ENCODE data around the gene CKS1B. TPM values are rescaled to one million over a fixed set of nuclear protein-coding genes. Genes with fewer than 3 reads are reported as not detected.

CKS1B gene
- total RNA-seq, 3 donors from 2014 or later (not counting 1 experiment from before 2014, with no cell fraction given), result 8.5 to 13.0 (median 12.9) TPM

- TF ChIP-seq CTCF (IDR thresholded peaks at IDR 0.05), result no peak
- no peaks in the 10 kb centered on the region for H3K27me3 Mint-ChIP-seq (ENCODE audit: low read depth in 2 of 2)
- H3K36me3 Mint-ChIP-seq, result no peaks in the 10 kb centered on the region
- H3K27ac Mint-ChIP-seq, result no peak overlapping the region
- H3K4me1 Mint-ChIP-seq, result peaks cover 4 to 23% of the 10 kb centered on the region in 2 donors
- Histone ChIP-seq H3K4me1 (ENCODE audit: control insufficient read depth, insufficient read depth, low read length) (peaks cover 2% of the 10 kb centered on the region), H3K36me3 (ENCODE audit: control insufficient read depth, insufficient read depth, low read length) (peaks cover 31% of the 10 kb centered on the region), H3K9me3 (ENCODE audit: control insufficient read depth, insufficient read depth, low read length) (no peaks in the 10 kb centered on the region), H3K27ac (ENCODE audit: low read length) (no peak overlapping the region), H3K27me3 (ENCODE audit: control insufficient read depth, insufficient read depth, low read length) (no peaks in the 10 kb centered on the region), H3K4me3 (ENCODE audit: low read length) (no peak overlapping the region)
- intact Hi-C loops (cut with micrococcal nuclease), result no loop called here
- DNase-seq (peak in 1 of 2 donors; percentile 24), ATAC-seq (no peak)
- no peak overlapping the region for H3K4me3 Mint-ChIP-seq
- 91% methylated on average over 12 of the region's 14 CpGs for WGBS (ENCODE audit: insufficient coverage)
- no peaks in the 10 kb centered on the region for H3K9me3 Mint-ChIP-seq
Observed at GRCh38 chr1:154992721-154993571, 18.5 kb downstream of the CKS1B start.

GRCh38 chr1:154993572-154994268, 19.2 kb downstream of the CKS1B start, which contains the start of gene LENEP:
Gene LENEP (plus strand): TSS chr1:154993586. CDS start chr1:154993608, 22 bp downstream.
- no peaks in the 10 kb centered on the region for H3K9me3 ChIP-seq (ENCODE audit: control insufficient read depth, insufficient read depth, low read length)
- Mint-ChIP-seq H3K27me3 (ENCODE audit: low read depth in 2 of 2) (no peaks in the 10 kb centered on the region), H3K4me3 (no peak within 1 kb of the TSS), H3K4me1 (peaks cover 5 to 23% of the 10 kb centered on the region in 2 donors), H3K27ac (no peak within 1 kb of the TSS), H3K36me3 (no peaks in the 10 kb centered on the region), H3K9me3 (no peaks in the 10 kb centered on the region)
- TF ChIP-seq CTCF (IDR thresholded peaks at IDR 0.05), result no peak
- DNase-seq (no peak), ATAC-seq (no peak)
- no peaks in the 10 kb centered on the region for H3K27me3 ChIP-seq (ENCODE audit: control insufficient read depth, insufficient read depth, low read length)
- WGBS (ENCODE audit: insufficient coverage), result 95% methylated on average over 6 of the region's 8 CpGs
- intact Hi-C loops (cut with micrococcal nuclease), result no loop called here
- no peak within 1 kb of the TSS for H3K4me3 ChIP-seq (ENCODE audit: low read length)
- H3K27ac ChIP-seq (ENCODE audit: low read length), result no peak within 1 kb of the TSS
- peaks cover 9% of the 10 kb centered on the region for H3K4me1 ChIP-seq (ENCODE audit: control insufficient read depth, insufficient read depth, low read length)
- H3K36me3 ChIP-seq (ENCODE audit: control insufficient read depth, insufficient read depth, low read length), result peaks cover 24% of the 10 kb centered on the region

- Mint-ChIP-seq H3K4me3 (no peak overlapping the region), H3K9me3 (no peaks in the 10 kb centered on the region), H3K27ac (no peak overlapping the region), H3K36me3 (no peaks in the 10 kb centered on the region), H3K27me3 (ENCODE audit: low read depth in 2 of 2) (no peaks in the 10 kb centered on the region), H3K4me1 (peaks cover 10 to 23% of the 10 kb centered on the region in 2 donors)
- Histone ChIP-seq H3K4me1 (ENCODE audit: control insufficient read depth, insufficient read depth, low read length) (peaks cover 14% of the 10 kb centered on the region), H3K9me3 (ENCODE audit: control insufficient read depth, insufficient read depth, low read length) (no peaks in the 10 kb centered on the region), H3K27me3 (ENCODE audit: control insufficient read depth, insufficient read depth, low read length) (no peaks in the 10 kb centered on the region), H3K36me3 (ENCODE audit: control insufficient read depth, insufficient read depth, low read length) (peaks cover 19% of the 10 kb centered on the region), H3K4me3 (ENCODE audit: low read length) (no peak overlapping the region), H3K27ac (ENCODE audit: low read length) (no peak overlapping the region)
- ATAC-seq (no peak), DNase-seq (no peak)
- intact Hi-C loops (cut with micrococcal nuclease), result no loop called here
- no peak for TF ChIP-seq CTCF (IDR thresholded peaks at IDR 0.05)
- WGBS (ENCODE audit: insufficient coverage), result 84% methylated on average over 1 of the region's 1 CpG
Observed at GRCh38 chr1:154994269-154994587, 19.7 kb downstream of the CKS1B start.

All from natural killer cell (primary cell).